Right lobe of liver (tissue), 6 donors: Measurements from ENCODE around the gene TAS2R41. TPM values are rescaled to one million over a fixed set of nuclear protein-coding genes. Genes with fewer than 3 reads are reported as not detected.
"Not testable (repeated sequence)": the region's sequence is repeated elsewhere in the genome, so short reads cannot be mapped to it uniquely, and the experiment has no call there.

Experiments used
- ATAC-seq, 4 donors: fragments of 200-7000 bp; cut with Tn5 transposase; one replicate each; pipeline ENCODE4 v1.9.1; 2020; ENCODE audit warnings: mild to moderate bottlenecking in 4 of 4, moderate library complexity in 4 of 4
- DNase-seq, 3 donors: peaks; one replicate each; pipeline ENCODE4 v3.0.0-alpha.2; 2020
- H3K27ac ChIP-seq, 3 donors: fragments of 200-600 bp; one replicate each; pipeline ENCODE4 v1.8.0; 2022
- H3K27me3 ChIP-seq, 2 donors: fragments of 200-600 bp; one replicate each; pipeline ENCODE4 v1.8.0; 2022
- H3K36me3 ChIP-seq, 4 donors: fragments of 200-600 bp; sonication (generic) in 1 of 4; one replicate each; pipeline versions ENCODE4 v1.5.1 to v1.8.0; 2017 to 2022; ENCODE audit warnings: control low read depth in 1 of 4
- H3K4me1 ChIP-seq, 4 donors: fragments of 200-600 bp; sonication (generic) in 1 of 4; one replicate each; pipeline versions ENCODE4 v1.5.1 to v1.8.0; 2017 to 2022; ENCODE audit warnings: control low read depth in 1 of 4
- H3K4me3 ChIP-seq, 3 donors: fragments of 200-600 bp; one replicate each; pipeline ENCODE4 v1.8.0; 2022
- H3K9me3 ChIP-seq, 4 donors: fragments of 200-600 bp; sonication (generic) in 1 of 4; one replicate each; pipeline versions ENCODE4 v1.5.1 to v1.8.0; 2017 to 2022; ENCODE audit warnings: control low read depth in 1 of 4
- CTCF ChIP-seq, 4 donors: fragments of 200-600 bp in 3 of 4; fragments of 450-650 bp in 1 of 4; IDR thresholded peaks; one replicate each; pipeline versions ENCODE4 v1.5.1 to v1.8.0; 2016 to 2022; ENCODE audit warnings: antibody characterized with exemption in 4 of 4, mild to moderate bottlenecking in 2 of 4
- POLR2A ChIP-seq: fragments of 450-650 bp; IDR thresholded peaks from one replicate; pipeline ENCODE4 v1.6.1; 2017; ENCODE audit warnings: antibody characterized with exemption, mild to moderate bottlenecking
- WGBS: methylation state at CpG from one replicate; pipeline ENCODE4 v1.1.6; 2018; ENCODE audit warnings: low coverage, low lambda C conversion rate; ENCODE audit not compliant: insufficient coverage; ENCODE audit errors: missing lambda C conversion rate; 5-methylcytosine and 5-hydroxymethylcytosine counted together
- intact Hi-C, 2 donors: fragments of 100-400 bp; cut with DNase I; formaldehyde crosslinking; loops; one replicate each; pipeline versions ENCODE4 v1.11.2 to v1.14.1; 2022
- total RNA-seq, 6 experiments: library from RNA; depleted of rRNA in 2 of 6; stranded (reverse); fragments of >200 nt in 2 of 6; fragmentation: NEBNext Ultra II Directional in 3 of 6; extraction: Animal tissue kit (Norgen Biotek cat#: 25700) in 3 of 6; gene quantifications; one replicate each; pipeline versions ENCODE4 v1.1.0 to v1.2.4, GENCODE V29; 2016 to 2023
- donor health status: DM: no; HTN: yes; CAD: no.
- donor health status: DM: no; HTN: no; CAD: no.
- donor health status: DM: no; HTN: no; CAD: no.
- donor health status: DM: no; HTN: yes; CAD: no.
- donor health status: DM: no; HTN: yes; CAD: no.

Gene TAS2R41
- total RNA-seq, 6 experiments from 2014 or later = not detected

GRCh38 chr7:143480501-143480900 is 2.8 kb downstream of the TAS2R41 start:
- no peak for DNase-seq
- intact Hi-C loops = no loop called here
- Histone ChIP-seq H3K36me3 (no peaks in the 10 kb centered on the region), H3K27me3 (no peaks in the 10 kb centered on the region), H3K9me3 (no peaks in the 10 kb centered on the region), H3K4me3 (no peak overlapping the region), H3K4me1 (no peaks in the 10 kb centered on the region), H3K27ac (no peak overlapping the region)
- TF ChIP-seq POLR2A = no peak
- TF ChIP-seq CTCF (IDR thresholded peaks at IDR 0.05) = no peak
- no peak for ATAC-seq

- Histone ChIP-seq H3K27ac (no peak overlapping the region), H3K27me3 (no peaks in the 10 kb centered on the region), H3K4me3 (no peak overlapping the region), H3K36me3 (no peaks in the 10 kb centered on the region), H3K4me1 (peaks cover 0 to 11% (median 2%) of the 10 kb centered on the region in 4 donors), H3K9me3 (no peaks in the 10 kb centered on the region)
- intact Hi-C loops = no loop called here
- no peak for DNase-seq
- TF ChIP-seq CTCF (IDR thresholded peaks at IDR 0.05) (no peak), POLR2A (no peak)
- 88% methylated on average over 3 of the region's 3 CpGs for WGBS
- ATAC-seq = no peak
Observed at GRCh38 chr7:143484119-143484518, 6.4 kb downstream of the TAS2R41 start.

GRCh38 chr7:143485094-143485493 is 7.4 kb downstream of the TAS2R41 start:
- peak overlapping the region in 1 of 3 donors; percentile 34 for H3K27ac ChIP-seq
- peak in 1 of 4 donors; percentile 11 for ATAC-seq
- intact Hi-C loops = no loop called here

GRCh38 chr7:143485500-143485899 is 7.8 kb downstream of the TAS2R41 start:
- Histone ChIP-seq H3K27ac (peak overlapping the region in 1 of 3 donors; percentile 34), H3K9me3 (no peaks in the 10 kb centered on the region), H3K4me3 (no peak overlapping the region), H3K27me3 (no peaks in the 10 kb centered on the region), H3K36me3 (no peaks in the 10 kb centered on the region), H3K4me1 (peaks cover 0 to 11% (median 2%) of the 10 kb centered on the region in 4 donors)
- intact Hi-C loops = no loop called here
- ATAC-seq (peak in 3 of 4 donors; percentile 10 to 31 (median 19)), DNase-seq (peak in 1 of 3 donors; percentile 25)
- TF ChIP-seq CTCF (IDR thresholded peaks at IDR 0.05) (no peak), POLR2A (no peak)
- WGBS = 64% methylated on average over 5 of the region's 6 CpGs

More at GRCh38 chr7:143485094-143485493, 7.4 kb downstream of the TAS2R41 start:
- Histone ChIP-seq H3K36me3 (no peaks in the 10 kb centered on the region), H3K9me3 (no peaks in the 10 kb centered on the region), H3K27me3 (no peaks in the 10 kb centered on the region), H3K4me3 (no peak overlapping the region), H3K4me1 (peaks cover 0 to 11% (median 2%) of the 10 kb centered on the region in 4 donors)
- DNase-seq = no peak
- TF ChIP-seq POLR2A = no peak
- no peak for TF ChIP-seq CTCF (IDR thresholded peaks at IDR 0.05)

GRCh38 chr7:143486266-143486665 is 8.6 kb downstream of the TAS2R41 start:
- DNase-seq, H3K27me3 ChIP-seq, H3K4me3 ChIP-seq, H3K27ac ChIP-seq, H3K9me3 ChIP-seq, ATAC-seq, intact Hi-C loops, H3K36me3 ChIP-seq: not testable (repeated sequence)
- WGBS = 83% methylated on average over 3 of the region's 3 CpGs
- peaks cover 0 to 11% (median 2%) of the 10 kb centered on the region in 4 donors for H3K4me1 ChIP-seq
